IMR-90 (cell line): Measurements from ENCODE around the gene CCDC175. TPM values are rescaled to one million over a fixed set of nuclear protein-coding genes. Genes with fewer than 3 reads are reported as not detected.

Experiments used
- ATAC-seq: fragments of 200-7000 bp; cut with Tn5 transposase; 2 replicates; pipeline ENCODE4 v1.9.1; 2020; ENCODE audit warnings: low read depth, mild to moderate bottlenecking, moderate library complexity
- BruUV-seq: library from RNA; stranded (reverse); fragments of 400-500 nt; replicated peaks from 2 replicates; lab custom pipeline; 2021; lab: Mats Ljungman, UMichigan
- CTCF ChIA-PET: fragments of 300-600 bp; formaldehyde crosslinking; extraction: SDS; loops from one replicate; lab custom pipeline; 2021; ENCODE audit warnings: antibody characterized with exemption; lab: Yijun Ruan, JAX
- POLR2A ChIA-PET: fragments of 300-600 bp; sonication (Branson Sonifier 250); formaldehyde crosslinking; loops from one replicate; lab custom pipeline; 2022; ENCODE audit warnings: antibody characterized with exemption; ENCODE audit not compliant: unreplicated experiment; lab: Charles Lee
- DNase-seq: peaks from one replicate; pipeline ENCODE4 v3.0.0; 2013
- H2AFZ ChIP-seq: replicated peaks from 2 replicates; pipeline ENCODE3; 2013; ENCODE audit warnings: low read length, mild to moderate bottlenecking; ENCODE audit not compliant: poor library complexity
- H2AK5ac ChIP-seq: 2 replicates; pipeline ENCODE4 v1.6.1; 2013; ENCODE audit warnings: low read depth, low read length, inconsistent platforms
- H2AK9ac ChIP-seq: replicated peaks from 2 replicates; pipeline ENCODE3; 2013; ENCODE audit warnings: mild to moderate bottlenecking, low read depth, low read length, moderate library complexity; ENCODE audit not compliant: poor library complexity
- H2BK120ac ChIP-seq: 2 replicates; pipeline ENCODE4 v1.6.1; 2013; ENCODE audit warnings: low read depth, low read length, inconsistent platforms
- H2BK15ac ChIP-seq: 3 replicates; pipeline ENCODE4 v1.6.1; 2013; ENCODE audit warnings: low read depth, low read length, inconsistent platforms
- H2BK20ac ChIP-seq: 2 replicates; pipeline ENCODE4 v1.6.1; 2013; ENCODE audit warnings: low read depth, mild to moderate bottlenecking, inconsistent platforms, low read length, moderate library complexity
- H2BK5ac ChIP-seq: 2 replicates; pipeline ENCODE4 v1.6.1; 2013; ENCODE audit warnings: mild to moderate bottlenecking, low read depth, low read length, inconsistent platforms; ENCODE audit not compliant: poor library complexity, severe bottlenecking
- H3K14ac ChIP-seq: replicated peaks from 2 replicates; pipeline ENCODE4 v1.6.1; 2013; ENCODE audit warnings: low read depth, low read length, inconsistent platforms
- H3K18ac ChIP-seq: 2 replicates; pipeline ENCODE4 v1.6.1; 2013; ENCODE audit warnings: low read depth, low read length, control low read depth
- H3K23ac ChIP-seq: 2 replicates; pipeline ENCODE4 v1.6.1; 2013; ENCODE audit warnings: low read depth, low read length, inconsistent platforms
- H3K27ac ChIP-seq: 2 replicates; pipeline ENCODE4 v1.5.1; 2013; ENCODE audit warnings: mild to moderate bottlenecking, control low read depth, low read length; ENCODE audit not compliant: insufficient read depth
- H3K27me3 ChIP-seq: 2 replicates; pipeline ENCODE4 v1.6.1; 2013; ENCODE audit warnings: low read length; ENCODE audit not compliant: control insufficient read depth, insufficient read depth
- H3K36me3 ChIP-seq: 2 replicates; pipeline ENCODE4 v1.6.1; 2013; ENCODE audit warnings: low read length, mixed read lengths; ENCODE audit not compliant: control insufficient read depth, insufficient read depth
- H3K4ac ChIP-seq: 2 replicates; pipeline ENCODE4 v1.6.1; 2013; ENCODE audit warnings: low read depth, low read length, inconsistent platforms
- H3K4me1 ChIP-seq: 2 replicates; pipeline ENCODE4 v1.6.1; 2013; ENCODE audit warnings: low read length, mixed read lengths; ENCODE audit not compliant: control insufficient read depth, insufficient read depth
- H3K4me2 ChIP-seq: 2 replicates; pipeline ENCODE4 v1.6.1; 2013; ENCODE audit warnings: low read depth, mild to moderate bottlenecking, control low read depth, low read length, moderate library complexity
- H3K4me3 ChIP-seq: 2 replicates; pipeline ENCODE4 v1.5.1; 2013; ENCODE audit warnings: low read depth, mild to moderate bottlenecking, control low read depth, low read length, moderate library complexity; ENCODE audit not compliant: insufficient read depth
- H3K56ac ChIP-seq: 2 replicates; pipeline ENCODE4 v1.6.1; 2013; ENCODE audit warnings: low read length, inconsistent platforms; ENCODE audit not compliant: insufficient read depth; ENCODE audit errors: extremely low read depth
- H3K79me1 ChIP-seq, 2 experiments: 2 replicates each; pipeline ENCODE4 v1.6.1; 2013; ENCODE audit warnings: low read length in 2 of 2, inconsistent platforms in 1 of 2, low read depth in 1 of 2
- H3K9ac ChIP-seq: 2 replicates; pipeline ENCODE4 v1.6.1; 2013; ENCODE audit warnings: low read depth, low read length, control low read depth
- H3K9me1 ChIP-seq: 2 replicates; pipeline ENCODE4 v1.6.1; 2013; ENCODE audit warnings: low read length, inconsistent platforms; ENCODE audit not compliant: insufficient read depth
- H3K9me3 ChIP-seq: 2 replicates; pipeline ENCODE4 v1.6.1; 2013; ENCODE audit warnings: low read length; ENCODE audit not compliant: control insufficient read depth, insufficient read depth
- H4K20me1 ChIP-seq: 2 replicates; pipeline ENCODE4 v1.6.1; 2013; ENCODE audit warnings: low read length, inconsistent platforms; ENCODE audit not compliant: insufficient read depth
- H4K5ac ChIP-seq: 2 replicates; pipeline ENCODE4 v1.6.1; 2013; ENCODE audit warnings: mild to moderate bottlenecking, low read depth, low read length, control low read depth
- H4K8ac ChIP-seq, 2 experiments: 2 replicates each; pipeline ENCODE4 v1.6.1; 2013; ENCODE audit warnings: low read depth in 2 of 2, low read length in 2 of 2, control low read depth in 1 of 2, inconsistent platforms in 1 of 2
- H4K91ac ChIP-seq: 2 replicates; pipeline ENCODE4 v1.6.1; 2013; ENCODE audit warnings: low read depth, low read length, inconsistent platforms; ENCODE audit not compliant: insufficient read depth
- CHD1 ChIP-seq: IDR thresholded peaks from 2 replicates; pipeline ENCODE4 v1.6.1; 2012; ENCODE audit warnings: low read depth, low read length, improper control_type of control experiment
- RFX5 ChIP-seq: IDR thresholded peaks from 2 replicates; pipeline ENCODE4 v1.8.0; 2012; ENCODE audit warnings: low read depth, mild to moderate bottlenecking, low read length, moderate library complexity
- WGBS, 2 experiments: methylation state at CpG; one replicate each; pipeline versions ENCODE4 v1.1.5 to v1.1.7; 2013; ENCODE audit warnings: missing lambda C conversion rate in 2 of 2; ENCODE audit not compliant: insufficient read length in 1 of 2; ENCODE audit errors: extremely low coverage in 2 of 2; 5-methylcytosine and 5-hydroxymethylcytosine counted together
- dilution Hi-C: fragments of 300-500 bp; cut with HindIII; formaldehyde crosslinking; loops from one replicate; pipeline ENCODE4 v1.14.3; 2018; ENCODE audit warnings: low sequenced_read_pairs; ENCODE audit not compliant: unreplicated experiment
- in situ Hi-C: fragments of 300-500 bp; cut with MboI; formaldehyde crosslinking; loops from 3 replicates; pipeline ENCODE4 v1.14.3; 2019; ENCODE audit warnings: low sequenced_read_pairs, inconsistent platforms, mixed read lengths
- intact Hi-C: fragments of 100-400 bp; cut with micrococcal nuclease; formaldehyde crosslinking; loops from 2 replicates; pipeline ENCODE4 v1.10.0; 2022
- polyA plus RNA-seq, 3 experiments: library from polyadenylated mRNA; depleted of rRNA; stranded (reverse); fragments of >200 nt; gene quantifications; 2 replicates each; pipeline ENCODE4 v1.2.3, GENCODE V29; 2012; ENCODE audit warnings: low replicate concordance in 1 of 3
- total RNA-seq: library from RNA; depleted of rRNA; stranded (reverse); fragments of >200 nt; gene quantifications from 2 replicates; pipeline ENCODE4 v1.2.3, GENCODE V29; 2012

The CCDC175 gene
- total and polyA plus RNA-seq, 2 of the 4 experiments (the other 2 are of a cell fraction) = not detected

- dilution Hi-C loops = no loop called here
- Histone ChIP-seq H3K14ac (peak overlapping the region; percentile 99), H3K4me3 (peak overlapping the region; percentile 94), H3K4ac (peak overlapping the region; percentile 92), H3K23ac (peak overlapping the region; percentile 99), H4K91ac (peak overlapping the region; percentile 92), H3K27ac (peak overlapping the region; percentile 94), H2BK15ac (peak overlapping the region; percentile 49; the same call in 2 of the 3 replicates), H3K9me3 (no peaks in the 10 kb centered on the region), H2AFZ (peak overlapping the region; percentile 98), H2AK5ac (peak overlapping the region; percentile 27; the same call in 1 of the 2 replicates), H2BK120ac (peak overlapping the region; percentile 85), H2BK5ac (peak overlapping the region; percentile 94), H3K9me1 (peaks cover 11% of the 10 kb centered on the region), H3K4me2 (peak overlapping the region; percentile 92), H3K27me3 (no peaks in the 10 kb centered on the region), H4K20me1 (peaks cover 13% of the 10 kb centered on the region; the same call in 1 of the 2 replicates), H3K9ac (peak overlapping the region; percentile 93), H3K79me1 (peaks cover 19 to 57% of the 10 kb centered on the region in 2 experiments), H3K4me1 (peaks cover 9% of the 10 kb centered on the region), H3K36me3 (peaks cover 10% of the 10 kb centered on the region), H4K8ac (peak overlapping the region; percentile 79 to 85), H2BK20ac (0 out of 2 replicates have a peak overlapping the region, but pooled peaks have one; percentile 36), H2AK9ac (peak overlapping the region; percentile 99), H3K56ac (peak overlapping the region; percentile 97), H3K18ac (peak overlapping the region; percentile 82), H4K5ac (peak overlapping the region; percentile 88)
- BruUV-seq = TSS peak; percentile 67
- 0% methylated on average over 8 of the region's 32 CpGs; no CpG with 5 or more reads in 1 of the 2 experiments for WGBS, 2 experiments
- ChIA-PET CTCF (interaction anchor here (0.6 to 2.6 kb wide), 3 partner anchors 13 to 25 kb away, joined by 3 to 12 read pairs (median 4); no protein-coding TSS in a partner anchor), POLR2A (no interaction called here)
- ATAC-seq = peak; percentile 40
- peak; percentile 17 for DNase-seq
- no peak for TF ChIP-seq RFX5
- TF ChIP-seq CHD1 = 0 out of 2 replicates have a peak, but pooled peaks have one; percentile 69
- in situ Hi-C loops = loop anchor here (25.0 kb wide), 1 partner anchor 603 kb away; the partner anchor contains the start of gene PCNX4
- intact Hi-C loops = no loop called here
Observed at GRCh38 chr14:59484639-59485175, 91.9 kb downstream of the CCDC175 start.
